ENCODE measurements around the gene TNFRSF18.

DNA sequence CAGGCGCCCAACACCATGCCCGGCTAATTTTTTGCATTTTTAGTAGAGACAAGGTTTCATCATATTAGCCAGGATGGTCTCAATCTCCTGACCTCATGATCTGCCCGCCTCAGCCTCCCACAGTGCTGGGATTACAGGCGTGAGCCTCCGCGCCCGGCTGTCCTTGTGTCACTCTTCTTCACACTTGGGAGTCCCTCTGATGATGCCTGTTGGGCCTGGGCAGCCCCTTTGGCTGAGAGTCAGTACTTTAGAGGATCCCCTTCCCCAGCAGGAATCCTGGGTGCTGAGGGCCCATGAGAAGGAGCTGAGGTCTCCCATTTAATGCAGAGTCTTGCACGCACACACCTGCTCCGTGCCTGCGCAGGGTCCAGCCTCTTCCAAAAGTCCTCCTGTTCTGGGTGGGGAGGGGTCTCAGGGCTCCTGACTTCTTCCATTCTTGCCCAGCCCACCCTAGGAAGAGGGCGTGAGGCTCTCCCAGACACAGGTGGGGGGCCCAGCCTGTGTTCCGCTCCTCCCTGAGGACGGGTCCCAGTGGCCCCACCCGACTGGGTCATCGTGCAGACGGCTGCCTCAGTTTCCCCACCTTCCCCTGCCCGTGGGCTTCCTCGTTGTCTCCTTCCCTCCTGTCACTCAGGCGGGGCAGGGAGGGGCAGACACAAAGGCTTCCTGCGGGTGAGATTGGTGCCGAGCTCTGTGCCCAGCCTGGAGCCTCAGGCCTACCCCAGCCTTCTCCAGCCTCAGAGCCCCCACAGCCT is 28.8 kb downstream of the TNFRSF18 start:
- TF ChIP-seq CTCF (IDR thresholded peaks at IDR 0.05): no peak
- TF ChIP-seq POLR2A (IDR thresholded peaks at IDR 0.05): no peak

All from right lobe of liver (tissue), 4 donors.